HCT116 (cell line): Measurements from ENCODE around the gene ARFRP1. TPM values are rescaled to one million over a fixed set of nuclear protein-coding genes. Genes with fewer than 3 reads are reported as not detected.

Experiments used
- ATAC-seq: fragments of 200-7000 bp; cut with Tn5 transposase; 2 replicates; pipeline ENCODE4 v1.9.1; 2020; ENCODE audit warnings: mild to moderate bottlenecking, moderate library complexity
- BruUV-seq: library from RNA; stranded (reverse); fragments of 400-500 nt; replicated peaks from 2 replicates; lab custom pipeline; 2021; lab: Mats Ljungman, UMichigan
- CTCF ChIA-PET: fragments of 300-600 bp; sonication (Branson Sonifier 250); formaldehyde crosslinking; loops from one replicate; lab custom pipeline; 2021; ENCODE audit warnings: antibody characterized with exemption; lab: Charles Lee
- POLR2A ChIA-PET: fragments of 300-600, 350-600 bp; sonication (Branson Sonifier 250); formaldehyde crosslinking; loops from one replicate; lab custom pipeline; 2021; ENCODE audit warnings: antibody characterized with exemption; lab: Charles Lee
- RAD21 ChIA-PET, 2 experiments: fragments of 300-600 bp; sonication (Branson Sonifier 250); formaldehyde crosslinking; loops; one replicate each; lab custom pipeline; 2023; ENCODE audit warnings: low total read pairs in 2 of 2; ENCODE audit not compliant: uncharacterized antibody in 2 of 2, unreplicated experiment in 2 of 2, low non-redundant PET in 1 of 2; lab: Charles Lee
- DNase-seq: peaks from one replicate; pipeline ENCODE4 v3.0.0-alpha.2; 2010; ENCODE audit warnings: low read depth, low spot score
- H2AFZ ChIP-seq: fragments of 200-600 bp; shearing (Covaris generic), sonication (generic); 2 replicates; pipeline ENCODE4 v1.6.1; 2017; ENCODE audit warnings: low read depth, mixed run types, mixed read lengths, antibody characterized with exemption, low read length; ENCODE audit not compliant: poor library complexity, severe bottlenecking
- H3K27ac ChIP-seq: 2 replicates; pipeline ENCODE4 v1.5.1; 2012; ENCODE audit warnings: low read depth, low read length
- H3K27me3 ChIP-seq: fragments of 200-600 bp; sonication (generic); 2 replicates; pipeline ENCODE4 v1.6.1; 2016; ENCODE audit warnings: mixed run types, low read length, mixed read lengths; ENCODE audit not compliant: insufficient read depth
- H3K36me3 ChIP-seq, 2 experiments: fragments of 200-500 bp in 1 of 2; fragments of 200-600 bp in 1 of 2; sonication (Bioruptor generic) in 1 of 2; sonication (generic) in 1 of 2; 2 replicates each; pipeline versions ENCODE4 v1.5.1 to v1.6.1; 2014 to 2016; ENCODE audit warnings: low read length in 2 of 2, inconsistent platforms in 1 of 2, mixed read lengths in 1 of 2, mixed run types in 1 of 2; ENCODE audit not compliant: insufficient read depth in 2 of 2, control insufficient read depth in 1 of 2
- H3K4me1 ChIP-seq, 2 experiments: fragments of 200-600 bp in 1 of 2; sonication (generic) in 1 of 2; 2 replicates each; pipeline versions ENCODE4 v1.5.1 to v1.6.1; 2012 to 2017; ENCODE audit warnings: low read length in 2 of 2, inconsistent platforms in 1 of 2, mild to moderate bottlenecking in 1 of 2, mixed read lengths in 1 of 2, mixed run types in 1 of 2, moderate library complexity in 1 of 2; ENCODE audit not compliant: insufficient read depth in 2 of 2, control insufficient read depth in 1 of 2
- H3K4me2 ChIP-seq: fragments of 200-600 bp; sonication (generic); 2 replicates; pipeline ENCODE4 v1.6.1; 2017; ENCODE audit warnings: mixed run types, low read length, mixed read lengths
- H3K4me3 ChIP-seq, 2 experiments: fragments of 200-600 bp in 1 of 2; sonication (generic) in 1 of 2; replicated peaks in 1 of 2; 2 replicates each; pipeline ENCODE4 v1.5.1; 2011 to 2016; ENCODE audit warnings: low read length in 2 of 2, control low read depth in 1 of 2, low read depth in 1 of 2, mild to moderate bottlenecking in 1 of 2, mixed read lengths in 1 of 2, mixed run types in 1 of 2
- H3K79me2 ChIP-seq: fragments of 200-600 bp; sonication (generic); 2 replicates; pipeline ENCODE4 v1.6.1; 2017; ENCODE audit warnings: mild to moderate bottlenecking, mixed run types, low read length, moderate library complexity, mixed read lengths; ENCODE audit not compliant: insufficient read depth
- H3K9ac ChIP-seq: fragments of 200-600 bp; sonication (generic); 2 replicates; pipeline ENCODE4 v1.6.1; 2016; ENCODE audit warnings: low read length, mixed read lengths
- H3K9me2 ChIP-seq: fragments of 200-600 bp; sonication (generic), shearing (Covaris generic); 2 replicates; pipeline ENCODE4 v1.6.1; 2017; ENCODE audit warnings: mixed run types, mild to moderate bottlenecking, moderate library complexity; ENCODE audit not compliant: insufficient read depth
- H3K9me3 ChIP-seq, 2 experiments: fragments of 200-500 bp in 1 of 2; fragments of 200-600 bp in 1 of 2; sonication (Bioruptor generic) in 1 of 2; sonication (generic) in 1 of 2; 2 replicates each; pipeline ENCODE4 v1.6.1; 2014 to 2017; ENCODE audit warnings: low read length in 2 of 2, mixed read lengths in 2 of 2, inconsistent platforms in 1 of 2, low read depth in 1 of 2, mild to moderate bottlenecking in 1 of 2, mixed run types in 1 of 2, moderate library complexity in 1 of 2; ENCODE audit not compliant: control insufficient read depth in 1 of 2, insufficient read depth in 1 of 2
- H4K20me1 ChIP-seq: fragments of 200-600 bp; sonication (generic), shearing (Covaris generic); 2 replicates; pipeline ENCODE4 v1.6.1; 2017; ENCODE audit warnings: mixed run types, mild to moderate bottlenecking, moderate library complexity; ENCODE audit not compliant: insufficient read depth
- ELF1 ChIP-seq: IDR thresholded peaks from 2 replicates; pipeline ENCODE4 v1.6.1; 2012; ENCODE audit warnings: low read depth, borderline replicate concordance
- EZH2phosphoT487 ChIP-seq: fragments of 200-600 bp; IDR thresholded peaks from 2 replicates; pipeline ENCODE4 v1.6.1; 2018; ENCODE audit warnings: antibody characterized with exemption, borderline replicate concordance
- JUND ChIP-seq: IDR thresholded peaks from 2 replicates; pipeline ENCODE4 v1.6.1; 2012
- POLR2A ChIP-seq: IDR thresholded peaks from 2 replicates; pipeline ENCODE4 v1.7.0; 2011; ENCODE audit warnings: borderline replicate concordance; ENCODE audit not compliant: insufficient read depth, insufficient read length; ENCODE audit errors: extremely low read depth
- SIN3A ChIP-seq: IDR thresholded peaks from 2 replicates; pipeline ENCODE4 v1.6.1; 2012; ENCODE audit warnings: low read depth
- TCF7L2 ChIP-seq: IDR thresholded peaks from 2 replicates; pipeline ENCODE4 v1.7.0; 2011; ENCODE audit warnings: borderline replicate concordance, inconsistent platforms; ENCODE audit not compliant: insufficient read depth, insufficient read length; ENCODE audit errors: extremely low read depth
- ZFX ChIP-seq: fragments of 450-650 bp; IDR thresholded peaks from 2 replicates; pipeline ENCODE4 v1.6.1; 2017
- intact Hi-C: fragments of 100-400 bp; cut with micrococcal nuclease; formaldehyde crosslinking; loops from 2 replicates; pipeline ENCODE4 v1.10.0; 2022
- total RNA-seq: library from RNA; stranded (reverse); gene quantifications from one replicate; pipeline ENCODE4 v1.2.1, GENCODE V29; 2021; ENCODE audit not compliant: unreplicated experiment
- TF ChIP-seq, protein P1 (sequence below): IDR thresholded peaks from 2 replicates; pipeline ENCODE4 v1.6.1; 2012
- TF ChIP-seq, protein P2 (sequence below): IDR thresholded peaks from 2 replicates; pipeline ENCODE4 v1.6.1; 2012
- TF ChIP-seq, protein P3 (sequence below): IDR thresholded peaks from 2 replicates; pipeline ENCODE4 v1.6.1; 2012; ENCODE audit warnings: low read depth
- TF ChIP-seq, protein P4 (sequence below), 3 experiments: fragments of 200-600 bp in 1 of 3; sonication (generic) in 1 of 3; IDR thresholded peaks in 2 of 3; conservative IDR thresholded peaks in 1 of 3; 2 replicates each; pipeline ENCODE4 v1.5.1; 2012 to 2017; ENCODE audit warnings: low read depth in 2 of 3, low read length in 2 of 3, antibody characterized with exemption in 1 of 3, borderline replicate concordance in 1 of 3, control low read depth in 1 of 3, mild to moderate bottlenecking in 1 of 3, mixed read lengths in 1 of 3, mixed run types in 1 of 3, moderate library complexity in 1 of 3; ENCODE audit not compliant: insufficient read depth in 1 of 3

Gene ARFRP1
- total RNA-seq, 1 experiment from 2014 or later = 53.7 TPM

DNA sequence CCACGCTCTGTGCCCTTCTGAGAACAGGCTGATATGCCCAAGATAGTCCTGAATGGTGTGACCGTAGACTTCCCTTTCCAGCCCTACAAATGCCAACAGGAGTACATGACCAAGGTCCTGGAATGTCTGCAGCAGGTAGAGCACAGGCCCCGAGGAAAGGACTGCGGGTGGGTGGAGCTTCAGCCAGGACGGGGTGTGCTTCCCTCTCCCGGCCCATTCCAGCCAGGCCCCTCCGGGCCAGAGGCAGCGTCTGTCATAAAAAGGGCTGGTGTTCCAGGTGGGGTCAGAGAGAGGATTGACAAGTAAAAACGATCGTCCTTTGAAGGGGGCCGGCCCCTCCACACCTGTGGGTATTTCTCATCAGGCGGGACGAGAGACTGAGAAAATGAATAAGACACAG lies 48.4 kb downstream of the ARFRP1 start:
- H3K36me3 ChIP-seq = peaks cover 9 to 15% of the 10 kb centered on the region in 2 experiments
- intact Hi-C loops = no loop called here
- peaks cover 12 to 31% of the 10 kb centered on the region in 2 experiments for H3K4me1 ChIP-seq
- peak overlapping the region; percentile 73 for H3K27ac ChIP-seq
- H2AFZ ChIP-seq = no peak overlapping the region
- peak overlapping the region; percentile 97 for H3K4me2 ChIP-seq
- no TSS peak for BruUV-seq
- ATAC-seq (peak; percentile 46), DNase-seq (no peak)
- TF ChIP-seq ZFX (no peak), TCF7L2 (no peak), ELF1 (no peak), EZH2phosphoT487 (no peak), SIN3A (no peak), POLR2A (no peak), JUND (no peak)
- TF ChIP-seq, protein P1, sequence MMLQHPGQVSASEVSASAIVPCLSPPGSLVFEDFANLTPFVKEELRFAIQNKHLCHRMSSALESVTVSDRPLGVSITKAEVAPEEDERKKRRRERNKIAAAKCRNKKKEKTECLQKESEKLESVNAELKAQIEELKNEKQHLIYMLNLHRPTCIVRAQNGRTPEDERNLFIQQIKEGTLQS = no peak
- TF ChIP-seq, protein P2, sequence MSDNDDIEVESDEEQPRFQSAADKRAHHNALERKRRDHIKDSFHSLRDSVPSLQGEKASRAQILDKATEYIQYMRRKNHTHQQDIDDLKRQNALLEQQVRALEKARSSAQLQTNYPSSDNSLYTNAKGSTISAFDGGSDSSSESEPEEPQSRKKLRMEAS = no peak
- TF ChIP-seq, protein P3, sequence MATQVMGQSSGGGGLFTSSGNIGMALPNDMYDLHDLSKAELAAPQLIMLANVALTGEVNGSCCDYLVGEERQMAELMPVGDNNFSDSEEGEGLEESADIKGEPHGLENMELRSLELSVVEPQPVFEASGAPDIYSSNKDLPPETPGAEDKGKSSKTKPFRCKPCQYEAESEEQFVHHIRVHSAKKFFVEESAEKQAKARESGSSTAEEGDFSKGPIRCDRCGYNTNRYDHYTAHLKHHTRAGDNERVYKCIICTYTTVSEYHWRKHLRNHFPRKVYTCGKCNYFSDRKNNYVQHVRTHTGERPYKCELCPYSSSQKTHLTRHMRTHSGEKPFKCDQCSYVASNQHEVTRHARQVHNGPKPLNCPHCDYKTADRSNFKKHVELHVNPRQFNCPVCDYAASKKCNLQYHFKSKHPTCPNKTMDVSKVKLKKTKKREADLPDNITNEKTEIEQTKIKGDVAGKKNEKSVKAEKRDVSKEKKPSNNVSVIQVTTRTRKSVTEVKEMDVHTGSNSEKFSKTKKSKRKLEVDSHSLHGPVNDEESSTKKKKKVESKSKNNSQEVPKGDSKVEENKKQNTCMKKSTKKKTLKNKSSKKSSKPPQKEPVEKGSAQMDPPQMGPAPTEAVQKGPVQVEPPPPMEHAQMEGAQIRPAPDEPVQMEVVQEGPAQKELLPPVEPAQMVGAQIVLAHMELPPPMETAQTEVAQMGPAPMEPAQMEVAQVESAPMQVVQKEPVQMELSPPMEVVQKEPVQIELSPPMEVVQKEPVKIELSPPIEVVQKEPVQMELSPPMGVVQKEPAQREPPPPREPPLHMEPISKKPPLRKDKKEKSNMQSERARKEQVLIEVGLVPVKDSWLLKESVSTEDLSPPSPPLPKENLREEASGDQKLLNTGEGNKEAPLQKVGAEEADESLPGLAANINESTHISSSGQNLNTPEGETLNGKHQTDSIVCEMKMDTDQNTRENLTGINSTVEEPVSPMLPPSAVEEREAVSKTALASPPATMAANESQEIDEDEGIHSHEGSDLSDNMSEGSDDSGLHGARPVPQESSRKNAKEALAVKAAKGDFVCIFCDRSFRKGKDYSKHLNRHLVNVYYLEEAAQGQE = no peak
- TF ChIP-seq, protein P4, sequence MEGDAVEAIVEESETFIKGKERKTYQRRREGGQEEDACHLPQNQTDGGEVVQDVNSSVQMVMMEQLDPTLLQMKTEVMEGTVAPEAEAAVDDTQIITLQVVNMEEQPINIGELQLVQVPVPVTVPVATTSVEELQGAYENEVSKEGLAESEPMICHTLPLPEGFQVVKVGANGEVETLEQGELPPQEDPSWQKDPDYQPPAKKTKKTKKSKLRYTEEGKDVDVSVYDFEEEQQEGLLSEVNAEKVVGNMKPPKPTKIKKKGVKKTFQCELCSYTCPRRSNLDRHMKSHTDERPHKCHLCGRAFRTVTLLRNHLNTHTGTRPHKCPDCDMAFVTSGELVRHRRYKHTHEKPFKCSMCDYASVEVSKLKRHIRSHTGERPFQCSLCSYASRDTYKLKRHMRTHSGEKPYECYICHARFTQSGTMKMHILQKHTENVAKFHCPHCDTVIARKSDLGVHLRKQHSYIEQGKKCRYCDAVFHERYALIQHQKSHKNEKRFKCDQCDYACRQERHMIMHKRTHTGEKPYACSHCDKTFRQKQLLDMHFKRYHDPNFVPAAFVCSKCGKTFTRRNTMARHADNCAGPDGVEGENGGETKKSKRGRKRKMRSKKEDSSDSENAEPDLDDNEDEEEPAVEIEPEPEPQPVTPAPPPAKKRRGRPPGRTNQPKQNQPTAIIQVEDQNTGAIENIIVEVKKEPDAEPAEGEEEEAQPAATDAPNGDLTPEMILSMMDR (IDR thresholded peaks at IDR 0.05 in 2 of 3, conservative IDR thresholded peaks at IDR 0.05 in 1 of 3; ENCODE audit: borderline replicate concordance in 1 of 3, insufficient read depth in 1 of 3, low read depth in 2 of 3, low read length in 2 of 3) = no peak
- POLR2A ChIA-PET = interaction anchor here (1.0 kb wide), 1 partner anchor 39 kb away, joined by 4 read pairs; no protein-coding TSS in a partner anchor
- no peaks in the 10 kb centered on the region for H4K20me1 ChIP-seq
- peak overlapping the region; percentile 82 for H3K9ac ChIP-seq
- no peaks in the 10 kb centered on the region for H3K9me3 ChIP-seq
- no peaks in the 10 kb centered on the region for H3K9me2 ChIP-seq
- H3K79me2 ChIP-seq = peaks cover 51% of the 10 kb centered on the region
- CTCF ChIA-PET = no interaction called here
- RAD21 ChIA-PET = interaction anchor here in 1 of 2 experiments (0.6 kb wide), 1 partner anchor 27 kb away, joined by 4 read pairs; no protein-coding TSS in a partner anchor
- H3K27me3 ChIP-seq = no peaks in the 10 kb centered on the region
- peak overlapping the region; percentile 82 to 99 for H3K4me3 ChIP-seq
